DMS 273 treated with DMSO at 0.1 percent for 48 hours (cell line): ENCODE measurements around the gene PKD2L2.
"Not testable (repeated sequence)": the region's sequence is repeated elsewhere in the genome, so short reads cannot be mapped to it uniquely, and the experiment has no call there.

Experiments used
- DNase-seq: peaks from one replicate; lab custom pipeline; 2025; lab: John Stamatoyannopoulos, UW

Gene PKD2L2

DNA sequence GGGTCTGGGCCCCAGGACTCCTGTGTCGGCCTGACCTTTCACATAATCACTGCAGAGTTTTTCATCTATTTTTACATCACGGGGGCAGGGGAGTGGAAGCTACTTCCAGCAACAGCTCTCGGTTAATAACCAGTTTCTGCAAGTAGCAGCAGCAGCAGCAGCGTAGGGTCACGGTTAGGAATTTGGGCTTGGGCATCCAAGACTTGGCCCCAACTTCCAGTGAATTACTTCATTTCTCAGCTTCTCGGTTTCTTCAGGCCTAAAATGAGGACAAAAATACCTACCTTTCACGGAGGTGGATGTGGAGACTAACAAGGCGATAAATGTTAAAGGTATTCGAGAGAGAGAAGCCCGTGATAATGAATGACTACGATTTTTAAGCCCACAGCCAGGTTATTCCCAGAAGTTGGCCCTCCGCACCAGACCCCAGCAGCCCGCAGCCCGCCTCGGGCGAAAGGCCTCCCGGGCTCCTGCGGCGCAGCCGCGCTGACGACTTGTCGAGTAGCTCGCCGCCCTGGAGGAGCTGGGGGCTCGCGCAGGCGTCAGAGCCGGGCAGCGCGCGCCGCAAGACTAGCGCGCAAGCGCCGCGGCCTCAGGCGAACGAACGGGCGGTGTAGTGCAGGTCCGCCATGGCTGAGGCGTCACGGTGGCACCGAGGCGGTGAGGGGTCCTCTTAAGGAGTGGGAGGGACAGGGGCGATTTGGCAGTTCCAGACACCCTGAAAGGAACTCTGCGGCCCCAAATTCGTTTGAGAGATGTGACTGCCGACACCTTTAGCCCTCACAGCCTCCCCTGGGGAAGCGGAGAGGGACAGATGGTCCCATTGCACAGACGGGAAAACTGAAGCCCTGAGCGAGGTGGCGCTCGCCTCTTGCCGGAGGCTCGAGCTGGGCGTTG, at the start of gene PKD2L2:
Gene PKD2L2 (plus strand): TSS at position 595 of the 897 bp plus-strand sequence. CDS start 35 bp downstream, at position 630.
- no peak for DNase-seq

DNA sequence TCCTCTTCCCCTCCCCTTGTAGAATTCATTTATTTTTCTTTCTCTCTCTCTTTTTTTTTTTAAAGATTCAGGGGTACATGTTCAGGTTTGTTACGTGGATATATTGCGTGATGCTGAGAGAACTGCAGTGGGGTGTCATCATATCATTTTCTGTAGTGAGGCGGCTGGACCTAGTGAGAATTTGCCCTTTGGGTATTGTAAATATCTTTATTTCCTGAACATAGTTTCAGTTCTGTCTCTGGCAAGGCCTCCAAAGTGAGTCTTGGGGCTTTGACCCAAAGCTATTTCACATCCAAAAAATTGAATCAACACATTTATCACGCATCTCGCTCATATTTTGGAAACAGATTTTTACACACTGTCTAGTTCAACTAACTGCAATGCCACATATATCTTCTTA, 47.0 kb upstream of the PKD2L2 start:
- DNase-seq, result no peak

DNA sequence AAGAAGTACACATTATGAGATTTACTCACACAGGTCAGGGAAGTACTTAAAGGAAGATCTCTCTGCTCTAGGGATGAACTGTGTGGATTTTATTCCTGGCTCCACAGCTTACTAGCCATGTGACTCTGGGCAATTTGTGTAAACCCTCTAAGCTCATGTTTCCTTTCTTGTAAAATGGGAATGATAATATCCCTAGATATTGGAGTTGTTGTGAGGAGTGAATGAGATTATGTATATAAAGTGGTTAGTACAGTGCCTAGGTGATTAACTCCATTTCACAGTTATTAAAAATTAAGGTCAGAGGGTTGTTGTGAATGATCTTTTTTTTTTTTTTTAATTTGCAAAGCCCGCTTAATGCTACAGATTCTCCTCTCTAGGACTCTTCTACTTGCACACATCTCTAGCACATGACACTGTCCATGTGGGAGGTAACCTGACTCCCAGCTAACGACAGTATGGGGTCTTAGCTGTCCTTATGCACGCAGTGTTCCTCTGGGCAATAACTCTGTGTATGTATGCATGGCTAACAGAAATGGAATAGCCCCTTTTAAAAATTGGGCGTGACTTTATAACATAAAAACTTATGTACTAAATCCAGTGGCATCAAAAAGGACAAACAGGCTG, 45.5 kb upstream of the PKD2L2 start:
- DNase-seq, result no peak

DNA sequence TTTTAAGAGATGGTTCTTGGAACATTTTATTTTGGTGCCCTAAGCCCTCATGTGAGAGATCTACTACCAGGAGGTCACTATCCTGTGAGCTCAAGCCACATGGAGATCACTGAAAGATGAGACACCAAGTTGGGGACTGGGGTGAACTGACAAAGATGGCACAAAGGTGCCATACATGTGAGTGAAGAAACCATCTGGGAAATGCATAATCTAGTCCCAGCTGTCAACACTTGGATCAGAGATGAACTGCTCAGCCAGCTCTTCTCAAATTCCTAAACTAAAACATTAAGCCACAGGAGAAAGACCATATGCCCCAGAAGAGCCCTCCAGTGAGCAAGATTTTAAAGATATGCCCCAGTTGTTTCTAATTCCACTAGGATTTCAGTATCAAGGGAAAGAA, 43.8 kb upstream of the PKD2L2 start:
- peak; percentile 30 for DNase-seq

DNA sequence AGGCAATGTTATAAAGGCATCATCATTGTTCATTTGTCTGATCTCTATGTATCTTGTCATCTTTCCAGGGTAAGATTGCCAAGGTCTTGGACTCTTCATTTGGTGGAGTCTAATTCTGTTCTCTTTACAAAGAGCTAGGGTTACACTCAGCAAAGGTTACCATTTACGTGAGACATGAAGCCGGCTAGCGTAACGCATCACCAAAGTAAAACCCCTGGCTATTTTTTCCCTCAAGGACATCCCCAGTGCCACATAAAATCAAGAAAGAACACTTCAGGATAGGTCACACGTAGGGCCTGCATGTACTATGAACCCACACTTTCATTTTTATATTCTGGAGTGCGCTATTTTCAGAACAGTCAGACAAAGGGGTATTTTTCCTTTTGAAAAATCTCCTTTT, 41.6 kb upstream of the PKD2L2 start:
- DNase-seq, result no peak

DNA sequence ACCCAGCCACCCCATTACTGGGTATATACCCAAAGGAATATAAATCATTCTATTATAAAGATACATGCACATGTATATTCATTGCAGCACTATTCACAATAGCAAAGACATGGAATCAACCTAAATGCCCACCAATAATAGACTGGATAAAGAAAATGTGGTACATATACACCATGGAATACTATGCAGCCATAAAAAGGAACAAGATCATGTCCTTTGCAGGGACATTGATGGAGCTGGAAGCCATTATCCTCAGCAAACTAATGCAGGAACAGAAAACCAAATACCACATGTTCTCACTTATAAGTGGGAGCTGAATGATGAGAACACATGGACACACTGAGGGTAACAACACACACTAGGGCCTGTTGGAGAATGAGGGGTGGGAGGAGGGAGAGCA, 36.1 kb upstream of the PKD2L2 start:
- not testable (repeated sequence) for DNase-seq

DNA sequence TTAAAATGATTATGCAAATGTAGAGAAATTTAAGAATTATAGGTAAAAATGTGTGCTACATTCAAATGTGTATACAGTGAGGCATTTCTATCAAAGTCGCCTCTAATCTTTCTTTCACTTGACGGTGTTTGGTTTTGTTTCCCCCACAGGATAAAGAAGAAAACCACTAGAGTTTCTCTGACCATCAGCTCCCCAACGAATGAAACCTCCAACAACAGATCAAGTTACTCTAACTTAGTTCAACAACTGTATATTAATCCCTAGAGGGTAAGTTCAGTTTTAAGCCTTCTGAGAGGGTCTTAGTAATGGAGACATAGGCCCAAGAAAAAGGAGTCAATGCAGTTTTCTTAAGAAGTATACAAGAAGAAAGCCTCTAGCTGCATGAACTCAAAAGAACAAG, 33.1 kb upstream of the PKD2L2 start:
- no peak for DNase-seq

DNA sequence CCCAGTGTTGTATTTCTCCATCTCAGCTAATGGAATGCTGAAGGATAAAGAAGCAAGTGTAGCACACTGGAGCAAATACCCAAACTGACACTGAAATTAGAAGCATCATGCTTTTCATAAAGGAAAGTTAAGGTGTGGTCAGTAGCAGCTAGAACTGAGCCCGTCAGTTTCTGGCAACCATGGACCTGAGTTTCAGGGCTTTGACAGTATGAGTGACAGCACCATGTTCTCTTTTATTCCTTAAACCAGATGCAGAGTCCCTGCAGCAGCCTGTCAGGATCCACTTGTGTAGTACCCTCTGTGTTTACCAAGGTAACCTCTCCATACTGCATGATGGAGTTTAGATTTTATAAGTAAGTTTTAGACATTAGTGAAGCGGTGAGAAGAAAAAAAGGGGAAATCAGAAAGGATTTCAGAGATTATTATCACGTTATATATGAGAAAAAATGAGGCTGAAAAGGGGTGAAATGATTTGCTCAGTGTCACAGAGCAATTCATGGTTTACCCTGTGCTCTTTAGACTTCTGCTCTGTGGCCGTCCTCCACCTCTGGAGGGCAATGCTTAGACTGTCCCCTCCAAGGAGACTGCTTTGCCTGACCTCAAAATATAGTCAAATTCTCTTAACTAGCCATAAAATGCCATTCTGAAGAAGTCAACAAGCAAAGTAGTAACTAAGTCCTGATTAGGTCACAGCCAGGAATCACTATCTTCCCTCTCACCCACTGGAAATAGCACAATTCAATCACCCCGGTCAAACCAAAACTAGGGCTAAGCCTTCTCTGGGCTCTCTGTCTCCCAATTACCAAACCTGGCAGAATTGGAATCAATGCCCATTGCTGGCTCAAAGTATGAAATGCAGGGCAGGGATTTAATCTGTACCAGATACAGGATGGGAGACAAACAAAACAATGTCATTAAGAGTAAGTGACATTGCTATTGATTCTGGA, 32.1 kb upstream of the PKD2L2 start:
- DNase-seq, result no peak

DNA sequence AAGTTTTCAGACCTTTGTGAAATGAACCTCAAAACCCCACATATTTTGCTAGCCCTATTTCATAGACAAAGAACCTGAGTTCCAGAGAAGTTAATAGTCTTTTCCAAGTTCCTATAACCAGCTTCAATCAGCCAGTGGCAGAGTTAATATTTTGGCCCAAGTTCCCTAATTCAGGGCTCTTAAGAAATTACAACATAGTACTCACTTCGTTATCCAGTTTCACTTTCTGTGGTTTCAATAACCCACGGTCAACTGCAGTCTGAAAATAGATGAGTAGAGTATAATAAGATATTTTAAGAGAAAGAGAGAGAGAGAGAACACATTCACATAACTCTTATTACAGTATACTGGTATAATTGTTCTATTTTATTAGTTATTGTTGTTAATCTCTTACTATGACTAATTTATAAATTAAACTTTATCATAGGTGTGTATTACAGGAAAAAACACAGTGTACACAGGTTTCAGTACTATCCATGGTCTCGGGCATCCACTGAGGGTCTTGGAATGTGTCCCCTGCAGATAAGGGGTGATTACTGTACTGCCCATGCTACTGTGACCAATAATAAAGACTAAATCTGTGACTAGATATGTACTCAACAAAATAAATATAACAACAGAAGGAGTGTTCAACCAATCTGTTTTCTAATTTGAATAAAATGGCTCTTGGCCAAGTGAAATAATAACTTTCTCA, 30.9 kb upstream of the PKD2L2 start:
- DNase-seq, result no peak

DNA sequence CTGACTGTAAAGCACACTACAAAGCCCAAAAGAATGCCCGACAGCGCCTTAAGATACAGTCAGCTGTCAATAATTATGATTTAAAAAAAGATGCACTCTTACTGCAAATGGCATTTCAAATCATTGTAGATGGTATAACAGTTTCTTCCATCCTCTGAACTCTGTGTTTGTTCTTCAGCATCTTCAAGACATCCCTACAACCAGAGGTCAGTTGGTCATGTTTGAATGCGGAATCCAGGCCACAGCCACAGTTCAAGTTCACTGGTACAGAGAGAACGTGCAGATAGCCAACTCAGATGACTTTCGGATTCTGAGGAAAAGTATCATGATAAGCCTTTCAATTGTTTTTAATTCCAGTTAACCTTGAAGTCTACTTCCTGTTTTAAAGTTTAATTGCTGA, 30.3 kb upstream of the PKD2L2 start:
- no peak for DNase-seq

DNA sequence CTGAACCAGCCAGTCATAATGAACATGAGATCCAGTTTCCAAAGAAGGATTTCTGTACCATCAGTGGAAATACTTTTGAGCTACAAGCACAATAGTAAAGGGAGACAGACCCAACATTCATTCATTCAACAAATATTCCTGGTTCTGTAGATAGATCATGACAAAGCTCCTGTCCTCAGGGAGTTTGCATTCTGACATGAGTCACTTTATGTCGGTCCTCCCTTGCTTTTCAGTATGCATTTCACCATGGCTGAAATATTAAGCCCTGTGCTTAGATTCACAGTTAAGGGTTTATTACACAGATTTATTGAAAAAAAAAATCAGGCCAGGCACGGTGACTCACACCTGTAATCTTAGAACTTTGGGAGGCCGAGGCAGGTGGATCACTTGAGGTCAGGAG, 27.0 kb upstream of the PKD2L2 start:
- DNase-seq, result no peak

DNA sequence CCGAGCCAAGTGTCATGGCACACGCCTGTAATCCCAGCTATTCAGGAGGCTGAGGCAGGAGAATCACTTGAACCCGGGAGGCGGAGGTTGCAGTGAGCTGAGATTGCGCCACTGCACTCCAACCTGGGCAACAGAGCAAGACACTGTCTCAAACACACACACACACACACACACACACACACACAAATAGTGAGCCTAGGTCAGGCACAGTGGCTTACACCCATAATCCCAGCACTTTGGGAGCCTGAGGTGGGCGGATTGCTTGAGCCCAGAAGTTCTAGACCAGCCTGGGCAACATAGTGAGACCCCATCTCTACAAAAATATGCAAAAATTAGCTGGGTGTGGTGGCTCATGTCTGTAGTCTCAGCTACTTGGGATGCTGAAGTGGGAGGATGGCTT, 25.6 kb upstream of the PKD2L2 start:
- DNase-seq, result not testable (repeated sequence)

DNA sequence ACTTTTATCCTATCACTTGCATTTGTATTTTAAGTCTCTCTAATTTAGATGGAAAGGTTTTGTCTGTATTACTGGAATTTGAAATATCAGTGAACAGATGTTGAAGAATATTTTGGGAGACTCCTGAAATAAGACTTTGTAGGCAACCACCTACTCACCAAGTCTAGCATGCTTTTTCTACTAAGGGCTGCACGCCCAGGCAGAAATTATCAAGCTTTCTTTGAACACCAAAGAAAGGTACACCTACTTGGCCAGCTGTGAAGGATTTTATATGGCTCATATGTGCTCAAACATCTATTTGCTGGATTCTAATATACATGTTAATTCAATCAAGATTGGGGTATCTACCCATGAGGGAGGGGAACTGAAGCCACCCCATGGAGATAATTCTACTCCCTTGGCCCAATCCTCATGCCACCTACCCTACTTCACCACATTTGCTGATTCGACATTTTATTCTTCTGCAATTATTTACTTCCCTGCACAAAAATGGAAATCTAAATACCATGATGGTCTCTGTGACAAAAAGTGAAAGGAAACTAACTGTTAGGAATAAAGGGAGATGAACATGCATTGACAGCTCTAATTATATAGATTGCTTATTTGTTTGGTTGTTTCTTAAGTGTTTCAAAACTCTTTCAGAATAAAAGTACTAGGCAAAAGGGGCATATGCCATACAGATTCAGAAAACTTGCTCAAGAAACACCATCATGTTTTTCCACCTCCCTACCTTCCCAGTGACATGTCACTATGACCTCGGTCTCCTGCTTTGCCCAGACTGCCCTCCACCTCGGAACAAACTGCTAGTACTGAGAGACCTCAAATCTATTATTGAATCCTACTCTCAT, 22.5 kb upstream of the PKD2L2 start:
- DNase-seq, result no peak

DNA sequence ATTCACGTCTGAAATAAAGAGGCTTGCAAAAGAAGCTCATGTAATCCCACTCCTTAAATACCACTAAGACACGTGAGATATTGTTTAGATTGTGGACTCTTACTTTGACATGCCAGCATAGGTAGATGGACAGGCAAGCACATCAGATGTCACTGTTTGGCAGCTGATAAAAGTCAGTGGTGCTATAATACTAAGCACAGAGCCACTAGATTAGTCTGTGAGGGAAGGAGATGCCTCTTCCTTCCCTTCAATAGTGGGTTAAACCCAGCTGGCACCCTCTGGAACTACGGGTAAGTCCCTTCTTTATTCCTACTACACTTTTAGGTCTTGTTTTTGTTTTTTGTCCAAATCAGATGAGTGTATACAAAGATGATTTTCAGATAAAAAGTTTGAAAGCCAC, 21.6 kb upstream of the PKD2L2 start, which contains the start of gene MYOT:
Gene MYOT (plus strand): TSS at position 197 of the 400 bp plus-strand sequence. CDS start 2,792 bp downstream, outside the sequence.
- DNase-seq, result no peak

DNA sequence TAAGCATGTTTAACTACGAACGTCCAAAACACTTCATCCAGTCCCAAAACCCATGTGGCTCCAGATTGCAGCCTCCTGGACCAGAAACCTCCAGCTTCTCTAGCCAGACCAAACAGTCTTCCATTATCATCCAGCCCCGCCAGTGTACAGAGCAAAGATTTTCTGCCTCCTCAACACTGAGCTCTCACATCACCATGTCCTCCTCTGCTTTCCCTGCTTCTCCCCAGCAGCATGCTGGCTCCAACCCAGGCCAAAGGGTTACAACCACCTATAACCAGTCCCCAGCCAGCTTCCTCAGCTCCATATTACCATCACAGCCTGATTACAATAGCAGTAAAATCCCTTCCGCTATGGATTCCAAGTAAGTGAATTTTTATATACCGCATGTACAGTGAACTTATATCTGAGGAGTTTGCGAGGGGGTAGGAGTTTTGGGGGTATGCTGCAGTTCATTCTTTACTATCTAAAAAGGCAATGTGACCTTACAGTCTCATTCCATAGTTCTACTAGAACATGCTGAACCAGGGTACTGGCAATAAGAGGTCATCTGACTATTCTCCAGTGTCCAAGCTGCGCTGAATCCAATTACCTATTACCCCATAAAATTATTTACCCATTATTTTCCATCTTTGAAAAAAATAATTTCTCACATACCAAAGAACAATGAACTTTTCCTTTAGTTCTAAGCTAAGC, 18.5 kb upstream of the PKD2L2 start:
- DNase-seq, result no peak

DNA sequence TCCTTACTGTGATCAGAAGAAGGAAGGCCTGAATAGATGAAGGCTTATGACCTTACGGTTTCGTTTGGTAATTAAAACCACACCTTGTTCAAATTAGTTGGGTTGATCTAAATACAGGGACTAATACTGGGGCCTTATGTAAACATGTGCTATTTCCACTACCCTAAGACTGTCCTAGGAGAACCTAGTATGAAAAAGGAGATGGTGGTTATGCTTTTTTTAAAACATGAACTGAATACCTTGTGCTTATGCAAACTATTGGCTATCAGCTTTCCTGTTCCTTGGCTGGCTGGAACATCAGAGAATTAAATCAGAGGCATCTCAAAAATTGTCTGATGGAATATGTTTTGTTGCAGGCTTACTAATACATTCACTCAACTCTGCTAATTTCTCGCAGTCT, 17.7 kb upstream of the PKD2L2 start:
- no peak for DNase-seq

DNA sequence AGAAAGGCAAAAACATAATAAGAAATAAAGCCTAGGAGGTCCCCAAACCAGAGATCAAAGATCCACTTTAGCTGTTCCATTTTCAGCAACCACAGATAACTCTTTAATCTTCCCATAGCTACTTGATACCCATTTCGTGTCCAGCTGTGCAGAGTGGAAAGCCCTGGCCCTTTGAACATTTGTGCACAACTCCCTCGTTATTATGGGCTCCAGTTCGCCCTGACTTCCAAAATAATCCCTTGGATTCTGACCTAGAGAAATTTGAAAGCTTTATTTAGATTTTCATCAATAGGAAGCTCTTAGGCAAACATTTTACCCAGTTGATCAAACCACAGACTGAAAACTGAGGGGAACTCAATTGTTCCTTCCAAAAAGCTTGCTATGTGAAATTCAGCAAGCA, 16.8 kb upstream of the PKD2L2 start:
- no peak for DNase-seq

DNA sequence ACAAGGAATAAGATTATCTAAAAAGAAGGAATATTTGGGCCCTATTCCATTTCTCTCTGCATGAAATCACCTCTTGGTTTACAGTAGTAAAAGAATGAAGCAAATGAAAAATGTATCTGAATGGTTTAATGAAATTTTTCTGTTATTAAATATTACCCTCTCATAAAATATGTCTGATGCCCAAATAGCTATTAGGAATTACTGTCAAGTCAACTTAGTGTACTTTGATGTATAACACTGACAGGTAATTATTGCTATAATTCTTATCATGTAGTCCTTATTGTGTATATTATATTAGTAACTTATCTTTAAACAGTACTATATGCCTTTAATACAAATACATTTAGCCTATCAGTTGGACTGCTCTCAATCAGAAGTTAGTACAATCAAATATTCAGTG, 13.2 kb upstream of the PKD2L2 start:
- DNase-seq, result no peak

DNA sequence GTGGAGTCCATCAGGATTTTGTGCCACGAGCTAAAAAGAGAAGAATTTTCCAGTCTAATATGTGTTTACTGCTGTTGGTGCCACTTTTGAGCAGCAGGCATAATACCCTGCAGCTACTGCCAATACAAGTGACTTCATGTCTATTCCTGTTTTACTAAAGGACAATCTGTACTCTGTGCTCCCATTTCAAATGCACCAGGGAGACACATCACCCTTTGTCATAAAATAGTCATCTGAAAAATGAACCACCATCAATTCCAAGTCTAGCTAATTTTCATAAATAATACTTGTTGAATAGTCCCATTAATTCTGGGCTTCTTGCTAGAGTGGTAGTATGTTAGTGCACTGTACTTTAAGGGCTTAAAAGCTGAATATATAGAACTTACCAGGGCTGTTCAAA, 8.9 kb upstream of the PKD2L2 start:
- DNase-seq, result no peak

DNA sequence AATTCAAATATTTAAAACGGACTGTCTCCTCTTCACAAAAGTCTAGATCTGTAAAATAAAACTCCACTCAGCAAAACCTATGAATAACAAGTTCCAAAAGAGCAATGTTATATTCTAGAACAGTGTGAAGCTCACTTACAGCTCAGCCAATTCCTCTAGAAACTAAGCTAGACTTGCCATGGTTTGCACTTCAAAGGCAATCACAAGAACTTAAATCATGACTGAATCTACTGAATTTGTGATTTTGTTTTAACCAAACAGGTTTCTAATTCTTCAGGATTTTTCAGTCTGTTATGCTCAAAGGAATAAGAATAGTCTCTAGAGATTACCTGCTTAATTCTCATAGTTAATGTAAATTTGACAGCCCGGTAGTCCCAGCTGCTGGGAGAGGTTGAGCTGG, 1.4 kb upstream of the PKD2L2 start:
- no peak for DNase-seq
